ENCODE data around the gene KCNIP2.

- TF ChIP-seq EZH2 (IDR thresholded peaks at IDR 0.05; ENCODE audit: insufficient read depth, poor library complexity, severe bottlenecking): no peak
- TF ChIP-seq EZH2phosphoT487 (IDR thresholded peaks at IDR 0.05; ENCODE audit: insufficient read depth, low read depth): no peak
Observed at GRCh38 chr10:101807158-101807557, 36.4 kb downstream of the KCNIP2 start.

Data from GM23248 (cell line).